HCT116 (cell line): ENCODE measurements around the gene PSEN2.

Source experiments
- ELF1 ChIP-seq: IDR thresholded peaks from 2 replicates; pipeline ENCODE4 v1.6.1; 2012; ENCODE audit warnings: low read depth, borderline replicate concordance
- EZH2 ChIP-seq: fragments of 200-600 bp; sonication (generic); IDR thresholded peaks from 2 replicates; pipeline ENCODE4 v1.6.1; 2017; ENCODE audit warnings: antibody characterized with exemption, mixed run types
- EZH2phosphoT487 ChIP-seq: fragments of 200-600 bp; IDR thresholded peaks from 2 replicates; pipeline ENCODE4 v1.6.1; 2018; ENCODE audit warnings: antibody characterized with exemption, borderline replicate concordance
- FOSL1 ChIP-seq: IDR thresholded peaks from 2 replicates; pipeline ENCODE4 v1.6.1; 2012; ENCODE audit warnings: low read depth
- POLR2A ChIP-seq: IDR thresholded peaks from 2 replicates; pipeline ENCODE4 v1.7.0; 2011; ENCODE audit warnings: borderline replicate concordance; ENCODE audit not compliant: insufficient read depth, insufficient read length; ENCODE audit errors: extremely low read depth
- POLR2AphosphoS5 ChIP-seq: IDR thresholded peaks from 2 replicates; pipeline ENCODE4 v1.6.1; 2011; ENCODE audit warnings: mild to moderate bottlenecking, low read depth, low read length, moderate library complexity
- RAD21 ChIP-seq: IDR thresholded peaks from 2 replicates; pipeline ENCODE4 v1.6.1; 2012; ENCODE audit warnings: low read depth, mild to moderate bottlenecking
- SIN3A ChIP-seq: IDR thresholded peaks from 2 replicates; pipeline ENCODE4 v1.6.1; 2012; ENCODE audit warnings: low read depth
- ZFX ChIP-seq: fragments of 450-650 bp; IDR thresholded peaks from 2 replicates; pipeline ENCODE4 v1.6.1; 2017
- ZNF274 ChIP-seq: fragments of 200-500 bp; sonication (Bioruptor generic); IDR thresholded peaks from 2 replicates; pipeline ENCODE4 v1.6.1; 2014; ENCODE audit warnings: mild to moderate bottlenecking, low read depth, low read length, inconsistent platforms
- TF ChIP-seq, protein P1 (sequence below), 3 experiments: fragments of 200-600 bp in 1 of 3; sonication (generic) in 1 of 3; IDR thresholded peaks in 2 of 3; conservative IDR thresholded peaks in 1 of 3; 2 replicates each; pipeline ENCODE4 v1.5.1; 2012 to 2017; ENCODE audit warnings: low read depth in 2 of 3, low read length in 2 of 3, antibody characterized with exemption in 1 of 3, borderline replicate concordance in 1 of 3, control low read depth in 1 of 3, mild to moderate bottlenecking in 1 of 3, mixed read lengths in 1 of 3, mixed run types in 1 of 3, moderate library complexity in 1 of 3; ENCODE audit not compliant: insufficient read depth in 1 of 3
- TF ChIP-seq, protein P2 (sequence below): IDR thresholded peaks from 2 replicates; pipeline ENCODE4 v1.6.1; 2012
- TF ChIP-seq, protein P3 (sequence below): IDR thresholded peaks from 2 replicates; pipeline ENCODE4 v1.6.1; 2012; ENCODE audit warnings: low read depth

DNA sequence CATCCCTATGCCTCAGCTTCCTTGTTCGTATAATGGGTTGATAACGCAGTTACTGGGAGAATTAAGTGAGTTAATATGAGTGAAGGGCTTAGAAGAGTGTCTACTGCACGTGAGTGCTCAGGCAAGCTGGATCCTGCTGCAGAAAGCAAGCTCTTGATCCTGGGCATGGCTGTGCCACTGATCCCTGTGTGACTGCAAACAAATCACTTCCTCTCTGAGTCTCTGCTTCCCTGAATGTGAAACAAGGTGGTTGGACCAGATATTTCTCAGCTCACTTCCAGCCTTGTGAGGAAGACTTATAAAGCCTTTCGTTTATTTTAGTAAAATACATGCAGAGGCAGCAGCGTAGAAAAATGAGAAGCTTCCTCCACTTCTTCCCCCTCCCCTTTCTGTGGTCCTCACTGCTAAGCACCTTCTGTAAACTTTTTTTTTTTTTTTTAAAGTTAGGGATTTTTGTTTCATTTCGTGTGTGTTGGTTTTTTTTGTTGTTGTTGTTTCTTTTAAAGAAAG, 13.8 kb downstream of the PSEN2 start:
- TF ChIP-seq FOSL1 (no peak), ZFX (no peak), RAD21 (no peak), POLR2A (no peak), POLR2AphosphoS5 (no peak), EZH2phosphoT487 (no peak), ZNF274 (no peak), SIN3A (no peak), ELF1 (no peak), EZH2 (no peak)
- TF ChIP-seq, protein P1, sequence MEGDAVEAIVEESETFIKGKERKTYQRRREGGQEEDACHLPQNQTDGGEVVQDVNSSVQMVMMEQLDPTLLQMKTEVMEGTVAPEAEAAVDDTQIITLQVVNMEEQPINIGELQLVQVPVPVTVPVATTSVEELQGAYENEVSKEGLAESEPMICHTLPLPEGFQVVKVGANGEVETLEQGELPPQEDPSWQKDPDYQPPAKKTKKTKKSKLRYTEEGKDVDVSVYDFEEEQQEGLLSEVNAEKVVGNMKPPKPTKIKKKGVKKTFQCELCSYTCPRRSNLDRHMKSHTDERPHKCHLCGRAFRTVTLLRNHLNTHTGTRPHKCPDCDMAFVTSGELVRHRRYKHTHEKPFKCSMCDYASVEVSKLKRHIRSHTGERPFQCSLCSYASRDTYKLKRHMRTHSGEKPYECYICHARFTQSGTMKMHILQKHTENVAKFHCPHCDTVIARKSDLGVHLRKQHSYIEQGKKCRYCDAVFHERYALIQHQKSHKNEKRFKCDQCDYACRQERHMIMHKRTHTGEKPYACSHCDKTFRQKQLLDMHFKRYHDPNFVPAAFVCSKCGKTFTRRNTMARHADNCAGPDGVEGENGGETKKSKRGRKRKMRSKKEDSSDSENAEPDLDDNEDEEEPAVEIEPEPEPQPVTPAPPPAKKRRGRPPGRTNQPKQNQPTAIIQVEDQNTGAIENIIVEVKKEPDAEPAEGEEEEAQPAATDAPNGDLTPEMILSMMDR (IDR thresholded peaks at IDR 0.05 in 2 of 3, conservative IDR thresholded peaks at IDR 0.05 in 1 of 3; ENCODE audit: borderline replicate concordance in 1 of 3, insufficient read depth in 1 of 3, low read depth in 2 of 3, low read length in 2 of 3) = no peak
- TF ChIP-seq, protein P2, sequence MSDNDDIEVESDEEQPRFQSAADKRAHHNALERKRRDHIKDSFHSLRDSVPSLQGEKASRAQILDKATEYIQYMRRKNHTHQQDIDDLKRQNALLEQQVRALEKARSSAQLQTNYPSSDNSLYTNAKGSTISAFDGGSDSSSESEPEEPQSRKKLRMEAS = no peak
- TF ChIP-seq, protein P3, sequence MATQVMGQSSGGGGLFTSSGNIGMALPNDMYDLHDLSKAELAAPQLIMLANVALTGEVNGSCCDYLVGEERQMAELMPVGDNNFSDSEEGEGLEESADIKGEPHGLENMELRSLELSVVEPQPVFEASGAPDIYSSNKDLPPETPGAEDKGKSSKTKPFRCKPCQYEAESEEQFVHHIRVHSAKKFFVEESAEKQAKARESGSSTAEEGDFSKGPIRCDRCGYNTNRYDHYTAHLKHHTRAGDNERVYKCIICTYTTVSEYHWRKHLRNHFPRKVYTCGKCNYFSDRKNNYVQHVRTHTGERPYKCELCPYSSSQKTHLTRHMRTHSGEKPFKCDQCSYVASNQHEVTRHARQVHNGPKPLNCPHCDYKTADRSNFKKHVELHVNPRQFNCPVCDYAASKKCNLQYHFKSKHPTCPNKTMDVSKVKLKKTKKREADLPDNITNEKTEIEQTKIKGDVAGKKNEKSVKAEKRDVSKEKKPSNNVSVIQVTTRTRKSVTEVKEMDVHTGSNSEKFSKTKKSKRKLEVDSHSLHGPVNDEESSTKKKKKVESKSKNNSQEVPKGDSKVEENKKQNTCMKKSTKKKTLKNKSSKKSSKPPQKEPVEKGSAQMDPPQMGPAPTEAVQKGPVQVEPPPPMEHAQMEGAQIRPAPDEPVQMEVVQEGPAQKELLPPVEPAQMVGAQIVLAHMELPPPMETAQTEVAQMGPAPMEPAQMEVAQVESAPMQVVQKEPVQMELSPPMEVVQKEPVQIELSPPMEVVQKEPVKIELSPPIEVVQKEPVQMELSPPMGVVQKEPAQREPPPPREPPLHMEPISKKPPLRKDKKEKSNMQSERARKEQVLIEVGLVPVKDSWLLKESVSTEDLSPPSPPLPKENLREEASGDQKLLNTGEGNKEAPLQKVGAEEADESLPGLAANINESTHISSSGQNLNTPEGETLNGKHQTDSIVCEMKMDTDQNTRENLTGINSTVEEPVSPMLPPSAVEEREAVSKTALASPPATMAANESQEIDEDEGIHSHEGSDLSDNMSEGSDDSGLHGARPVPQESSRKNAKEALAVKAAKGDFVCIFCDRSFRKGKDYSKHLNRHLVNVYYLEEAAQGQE = no peak
